ENCODE data around the gene HHIPL1. TPM values are rescaled to one million over a fixed set of nuclear protein-coding genes. Genes with fewer than 3 reads are reported as not detected.
"Not testable (repeated sequence)": the region's sequence is repeated elsewhere in the genome, so short reads cannot be mapped to it uniquely, and the experiment has no call there.

The HHIPL1 gene
- total RNA-seq, 1 donor from 2014 or later: 0.79 TPM

GRCh38 chr14:99660006-99660566 lies 15.2 kb downstream of the HHIPL1 start:
- DNase-seq (ENCODE audit: low read depth in 2 of 2): no peak

DNA sequence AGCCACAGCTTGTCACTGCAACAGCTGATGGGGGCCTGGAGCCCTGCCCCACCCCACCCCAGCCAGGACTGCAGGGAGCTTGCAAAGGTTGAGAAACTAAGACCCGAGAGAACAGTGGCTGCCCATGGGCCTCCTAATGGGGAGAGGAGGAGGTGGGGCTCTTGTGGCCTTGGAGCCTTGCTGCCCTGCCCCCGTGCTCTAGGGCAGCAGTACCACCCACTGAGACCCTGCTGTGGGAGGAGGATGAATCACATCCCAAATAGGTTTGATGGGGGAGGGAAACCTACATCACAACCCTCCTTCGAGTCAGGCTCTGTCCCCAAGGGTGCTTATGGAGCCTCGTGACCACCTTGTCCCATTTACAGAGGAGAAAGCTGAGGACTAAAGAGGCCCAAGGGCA lies 15.9 kb downstream of the HHIPL1 start:
- DNase-seq (ENCODE audit: low read depth in 2 of 2): no peak

- DNase-seq (ENCODE audit: low read depth in 2 of 2): not testable (repeated sequence)
Measured at GRCh38 chr14:99661206-99661605, 16.3 kb downstream of the HHIPL1 start.

DNA sequence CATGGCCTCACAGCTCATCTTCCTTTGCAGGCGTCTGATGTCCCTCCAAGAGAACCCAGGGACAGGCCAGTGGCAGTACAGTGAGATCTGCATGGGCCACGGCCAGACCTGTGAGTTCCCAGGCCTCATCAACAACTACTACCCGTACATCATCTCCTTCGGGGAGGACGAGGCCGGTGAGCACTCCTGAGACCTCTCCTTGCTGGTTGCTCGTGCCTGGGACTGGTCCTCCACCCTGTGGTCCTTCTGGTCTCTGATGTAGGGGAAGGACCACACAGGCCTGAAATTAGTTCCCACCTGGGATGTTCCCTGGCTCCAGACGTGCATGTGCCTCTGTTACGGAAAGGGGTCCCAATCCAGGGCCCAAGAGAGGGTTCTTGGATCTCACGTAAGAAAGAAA lies 17.9 kb downstream of the HHIPL1 start:
- DNase-seq (ENCODE audit: low read depth in 2 of 2): no peak

DNA sequence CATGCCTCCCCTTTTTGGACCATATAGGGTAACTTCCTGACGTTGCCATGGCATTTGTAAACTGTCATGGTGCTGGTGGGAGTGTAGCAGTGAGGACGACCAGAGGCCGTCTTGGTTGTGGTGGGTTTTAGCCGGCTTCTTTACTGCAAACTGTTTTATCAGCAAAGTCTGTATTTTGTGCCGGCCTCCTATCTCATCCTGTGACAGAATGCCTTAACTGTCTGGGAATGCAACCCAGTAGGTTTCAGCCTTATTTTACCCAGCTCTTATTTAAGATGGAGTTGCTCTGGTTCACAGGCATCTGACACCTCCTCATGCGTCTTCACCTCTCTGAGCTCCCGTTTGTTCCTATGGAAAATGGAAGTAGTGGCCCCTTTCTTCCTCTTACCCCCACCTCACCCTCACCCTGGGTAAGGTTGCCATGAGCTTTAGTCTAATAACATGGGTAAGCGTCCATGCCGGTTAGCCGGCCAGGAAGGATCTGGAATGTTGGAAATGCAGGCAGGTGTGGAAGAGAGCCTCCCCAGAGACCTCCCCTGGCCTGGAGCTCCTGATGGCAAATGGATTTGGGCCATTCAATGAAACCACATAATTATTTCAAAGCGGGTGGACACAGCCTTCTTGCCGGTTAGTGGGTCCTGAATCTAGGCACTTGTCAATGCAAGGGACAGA lies 18.6 kb downstream of the HHIPL1 start:
- no peak for DNase-seq (ENCODE audit: low read depth in 2 of 2)

- no peak for DNase-seq (ENCODE audit: low read depth in 2 of 2)
Measured at GRCh38 chr14:99664058-99664936, 19.4 kb downstream of the HHIPL1 start.

DNA sequence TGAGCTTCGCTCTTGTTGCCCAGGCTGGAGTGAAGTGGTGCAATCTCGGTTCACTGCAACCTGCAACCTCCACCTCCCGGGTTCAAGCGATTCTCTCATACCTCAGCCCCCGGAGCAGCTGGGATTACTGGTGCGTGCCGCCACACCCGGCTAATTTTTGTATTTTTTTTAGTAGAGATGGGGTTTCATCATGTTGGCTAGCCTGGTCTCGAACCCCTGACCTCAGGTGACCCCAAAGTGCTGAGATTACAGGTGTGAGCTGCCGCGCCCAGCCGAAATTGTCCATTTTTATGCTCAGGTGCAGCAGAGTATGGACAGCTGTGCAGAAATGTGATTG lies 20.0 kb downstream of the HHIPL1 start:
- DNase-seq (ENCODE audit: low read depth in 2 of 2): no peak

DNA sequence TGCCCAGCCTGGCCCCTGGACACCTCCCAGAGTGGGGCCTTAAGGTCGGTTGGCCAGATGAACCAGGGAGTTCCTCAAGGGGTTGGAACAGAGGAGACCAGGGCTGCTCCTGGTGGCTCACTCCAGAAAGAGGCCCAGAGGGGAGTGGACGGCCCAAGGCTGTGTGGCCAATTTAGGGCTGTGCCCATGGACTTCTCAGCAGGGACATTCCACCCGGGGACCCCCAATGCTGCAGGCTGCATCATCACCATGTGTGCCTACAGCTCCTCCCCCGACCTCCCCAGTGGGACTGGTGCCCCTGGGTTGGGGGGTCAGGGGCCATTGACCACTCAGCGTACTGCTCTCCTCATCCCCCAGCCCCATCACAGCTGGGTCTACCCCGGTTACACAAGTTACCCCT lies 21.6 kb downstream of the HHIPL1 start:
- DNase-seq (ENCODE audit: low read depth in 2 of 2): no peak

DNA sequence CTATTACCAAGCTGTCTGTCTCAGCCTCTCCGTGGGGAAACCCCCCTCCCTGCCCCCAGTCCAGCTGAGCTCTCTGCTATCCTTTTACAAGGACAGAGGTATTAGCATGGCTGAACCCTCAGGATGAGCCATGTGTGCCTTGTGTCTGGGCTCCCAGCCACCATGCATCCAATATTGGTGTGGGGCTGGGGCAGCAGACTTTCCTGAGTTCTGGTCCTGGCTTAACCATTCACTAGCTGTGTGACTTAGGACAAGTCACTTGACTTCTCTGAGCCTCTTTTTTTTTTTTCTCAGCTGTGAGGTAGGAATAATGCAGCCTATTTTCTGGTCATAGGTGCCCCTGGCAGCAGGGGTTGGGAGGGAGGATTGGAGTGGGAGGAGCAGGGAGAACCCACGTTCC lies 22.1 kb downstream of the HHIPL1 start:
- DNase-seq (ENCODE audit: low read depth in 2 of 2): no peak

DNA sequence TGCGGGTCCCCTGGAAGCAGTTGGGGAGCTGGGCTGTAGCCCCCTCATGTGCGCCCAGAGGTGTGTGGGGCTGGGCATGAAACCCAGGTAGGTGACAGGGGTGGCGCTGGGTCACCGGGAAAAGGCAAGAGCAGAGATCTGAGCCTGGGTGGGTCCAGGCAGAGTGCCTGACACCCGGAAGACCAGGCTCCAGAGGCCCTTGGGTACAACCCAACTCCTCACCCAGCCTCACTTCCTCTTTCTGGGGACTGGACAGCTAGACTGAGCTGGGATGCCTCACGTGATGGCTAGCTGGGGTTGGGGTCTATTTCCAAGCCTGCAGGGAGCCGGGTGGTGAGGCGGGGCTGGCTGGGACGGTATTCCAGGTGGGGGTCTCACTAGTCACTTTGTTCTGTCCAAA lies 22.9 kb downstream of the HHIPL1 start:
- DNase-seq (ENCODE audit: low read depth in 2 of 2): no peak

DNA sequence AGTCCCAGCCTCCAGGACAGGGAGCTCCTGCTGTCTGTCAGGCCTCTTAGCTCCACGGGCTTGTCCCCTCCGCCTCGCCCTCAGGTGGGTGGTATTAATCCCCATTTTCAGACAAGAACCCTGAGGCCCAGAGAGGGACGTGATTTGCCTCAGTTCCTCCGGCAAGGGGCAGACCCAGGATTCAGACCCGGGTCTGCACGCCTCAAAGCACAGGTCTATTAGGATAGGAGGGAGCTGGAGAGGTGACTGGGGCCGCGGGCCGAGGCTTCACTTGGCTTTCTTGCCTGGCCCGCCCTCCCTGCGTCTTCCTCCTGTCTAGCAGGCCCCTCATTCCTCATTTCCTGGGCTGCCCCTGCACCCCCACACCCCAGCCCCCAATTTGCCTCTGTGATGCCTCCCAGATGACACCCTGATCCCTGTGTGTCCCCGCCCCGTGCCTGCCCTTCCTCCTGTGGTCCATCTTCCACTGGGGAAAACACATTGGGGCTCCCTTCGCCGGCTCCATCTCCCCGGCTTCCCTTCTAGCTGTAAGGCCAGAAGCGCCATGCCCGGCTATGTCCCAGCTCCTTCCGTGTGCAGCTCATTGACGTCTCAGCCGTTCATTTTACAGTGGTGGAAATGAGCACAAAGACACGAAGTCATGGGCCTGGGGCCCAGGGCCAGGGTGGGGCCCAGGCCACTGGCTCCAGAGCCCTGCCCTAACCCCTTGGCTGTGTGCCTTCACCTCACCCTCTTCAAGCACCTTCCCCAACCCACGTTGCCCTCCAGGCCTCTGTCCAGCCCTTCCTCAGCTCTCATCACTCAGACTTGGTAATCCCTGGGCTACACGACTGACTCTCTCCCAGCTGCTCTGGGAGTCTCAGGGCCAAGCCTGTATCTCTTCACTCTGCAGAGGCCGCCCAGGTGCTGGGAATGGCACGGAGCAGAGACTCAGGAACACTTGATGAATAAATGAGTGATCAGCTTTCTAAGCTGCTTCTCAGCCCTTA lies 23.7 kb downstream of the HHIPL1 start:
- no peak for DNase-seq (ENCODE audit: low read depth in 2 of 2)

DNA sequence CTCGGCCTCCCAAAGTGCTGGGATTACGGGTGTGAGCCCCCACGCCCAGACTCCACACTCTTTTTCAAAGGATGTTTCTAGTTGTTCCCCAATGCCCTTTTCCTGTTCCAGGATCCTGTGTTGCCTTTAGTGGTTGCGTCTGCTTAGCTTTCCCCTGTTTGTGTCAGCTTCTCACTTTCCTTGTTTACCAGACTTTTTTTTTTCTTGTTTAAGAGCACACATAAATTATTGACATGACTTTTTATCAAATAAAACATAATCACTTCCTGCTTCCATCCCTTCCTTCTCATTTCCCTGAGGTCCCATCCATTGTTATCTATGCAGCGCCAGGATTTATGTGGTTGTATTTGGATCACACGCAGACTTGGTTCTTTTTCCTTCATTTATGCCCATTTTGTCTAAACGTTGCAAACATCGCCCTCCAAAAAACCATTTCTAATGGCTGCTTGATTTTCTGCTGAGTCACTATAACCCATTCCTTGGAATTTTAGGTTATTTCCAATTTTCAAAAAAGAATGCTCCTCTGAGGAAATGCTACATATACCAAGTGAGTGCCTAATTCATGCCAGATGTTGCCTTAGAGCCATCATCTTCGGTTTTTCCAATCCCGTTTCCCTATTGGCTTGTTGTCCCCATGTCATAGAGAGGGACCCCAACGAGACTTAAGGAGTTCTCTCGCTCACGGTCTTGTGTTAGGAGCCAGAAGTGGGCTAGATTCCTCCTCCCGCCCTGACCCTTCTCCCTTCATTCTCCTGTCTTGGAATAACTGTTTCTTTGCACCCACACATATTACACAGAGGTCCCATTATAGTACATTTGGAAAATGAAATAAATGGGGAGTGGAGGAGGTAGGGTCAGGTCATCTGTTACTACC lies 25.7 kb downstream of the HHIPL1 start:
- no peak for DNase-seq (ENCODE audit: low read depth in 2 of 2)

GRCh38 chr14:99671235-99672224 lies 26.6 kb downstream of the HHIPL1 start:
- DNase-seq (ENCODE audit: low read depth in 2 of 2): no peak

DNA sequence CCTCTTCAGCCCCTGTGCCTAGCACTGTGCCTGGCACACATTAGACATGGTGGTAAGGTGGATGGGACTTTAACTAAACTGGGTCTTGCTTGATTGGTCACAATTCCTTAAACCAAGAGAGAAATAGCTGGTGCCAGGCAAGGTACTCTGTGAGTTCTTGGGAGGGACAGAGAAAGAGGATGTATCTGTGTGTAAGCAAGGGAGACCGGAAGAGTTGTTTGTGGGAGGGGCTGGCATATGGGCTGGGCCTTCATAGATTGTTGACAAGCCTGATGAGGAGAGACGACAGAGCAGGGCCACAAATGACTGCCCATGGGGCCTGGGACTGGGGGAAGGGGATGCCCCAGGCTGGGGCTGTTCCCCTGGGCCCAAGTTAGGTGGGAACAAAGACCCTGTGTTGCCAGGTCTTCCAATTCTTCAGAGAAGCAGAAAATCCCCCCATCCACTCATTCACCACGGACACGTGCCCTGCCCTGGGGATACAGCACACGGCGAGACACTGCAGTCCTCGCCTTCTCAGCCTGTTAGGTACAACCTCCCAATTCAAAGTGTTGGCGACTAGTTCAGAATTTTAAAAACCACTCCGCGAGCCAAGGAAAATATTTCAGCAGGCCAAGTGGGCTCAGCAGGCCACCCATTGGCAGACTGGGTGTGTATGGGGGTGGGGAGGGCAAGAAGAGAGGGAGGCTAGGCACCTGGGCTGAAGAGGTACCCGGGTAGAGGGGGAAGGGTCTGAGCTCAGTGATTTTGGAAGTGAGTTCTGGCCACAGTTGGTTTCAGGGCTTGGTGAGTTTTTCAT lies 27.8 kb downstream of the HHIPL1 start:
- DNase-seq (ENCODE audit: low read depth in 2 of 2): no peak

DNA sequence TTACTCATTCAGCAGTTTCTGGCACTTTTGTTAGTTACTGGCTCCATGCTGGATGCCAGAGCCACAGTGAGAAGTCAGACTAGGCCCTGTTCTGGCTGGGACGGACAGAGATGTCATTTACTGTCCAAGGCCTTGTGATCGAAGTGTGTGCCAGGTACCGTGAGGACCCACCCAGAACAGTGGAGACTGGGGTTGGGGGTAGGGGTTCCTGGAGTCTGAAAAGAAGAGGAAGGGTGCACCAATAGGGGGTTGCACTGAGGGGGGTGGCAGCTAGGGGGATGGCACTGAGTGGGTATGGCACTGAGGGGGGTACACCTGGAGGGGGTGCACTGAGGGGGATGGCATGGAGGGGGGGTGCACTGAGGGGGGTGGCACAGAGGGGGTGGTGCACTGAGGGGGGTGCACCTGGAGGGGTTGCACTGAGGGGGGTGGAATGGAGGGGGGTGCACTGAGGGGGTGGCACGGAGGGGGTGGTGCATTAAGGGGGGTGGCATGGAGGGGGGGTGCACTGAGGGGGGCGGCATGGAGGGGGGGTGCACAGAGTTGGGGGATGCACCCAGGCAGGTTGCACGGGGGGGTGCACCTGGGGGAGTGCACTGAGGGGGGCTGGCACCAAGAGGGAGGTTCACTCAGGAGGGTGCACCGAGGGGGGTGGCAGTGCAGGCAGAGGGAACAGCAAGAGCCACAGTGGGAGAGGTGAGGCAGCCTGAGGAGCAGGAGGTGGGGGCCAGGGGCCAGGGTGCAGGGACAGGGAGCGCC lies 28.6 kb downstream of the HHIPL1 start:
- DNase-seq (ENCODE audit: low read depth in 2 of 2): no peak

DNA sequence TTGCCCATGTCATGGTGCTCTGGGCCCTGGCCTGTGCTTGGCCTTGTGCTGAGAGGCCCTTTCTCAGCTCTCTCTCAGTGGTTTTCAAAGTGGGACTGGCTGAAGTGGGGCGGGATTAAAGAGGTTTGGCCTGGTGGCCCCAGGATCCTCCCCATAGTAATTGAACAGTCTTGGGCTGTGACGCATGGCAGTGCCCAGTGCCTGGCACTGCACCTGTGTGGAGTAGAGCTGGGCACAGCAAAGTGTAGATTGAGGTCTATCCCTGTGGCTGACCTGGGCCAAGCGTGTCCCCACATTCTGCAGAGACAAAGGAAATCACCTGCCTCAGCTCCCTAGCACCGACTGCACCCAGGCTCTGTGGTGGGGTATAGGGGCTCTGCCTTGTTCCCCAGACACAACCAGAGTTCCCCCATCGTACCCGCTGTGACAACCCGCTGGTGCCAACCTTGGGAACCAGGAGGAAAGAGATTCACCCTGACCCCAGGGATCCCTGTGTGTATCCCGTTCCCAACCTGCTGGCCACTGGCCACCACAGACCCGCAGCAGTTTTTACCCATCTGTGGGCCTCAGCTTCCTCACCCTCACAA lies 29.2 kb downstream of the HHIPL1 start:
- DNase-seq (ENCODE audit: low read depth in 2 of 2): no peak

DNA sequence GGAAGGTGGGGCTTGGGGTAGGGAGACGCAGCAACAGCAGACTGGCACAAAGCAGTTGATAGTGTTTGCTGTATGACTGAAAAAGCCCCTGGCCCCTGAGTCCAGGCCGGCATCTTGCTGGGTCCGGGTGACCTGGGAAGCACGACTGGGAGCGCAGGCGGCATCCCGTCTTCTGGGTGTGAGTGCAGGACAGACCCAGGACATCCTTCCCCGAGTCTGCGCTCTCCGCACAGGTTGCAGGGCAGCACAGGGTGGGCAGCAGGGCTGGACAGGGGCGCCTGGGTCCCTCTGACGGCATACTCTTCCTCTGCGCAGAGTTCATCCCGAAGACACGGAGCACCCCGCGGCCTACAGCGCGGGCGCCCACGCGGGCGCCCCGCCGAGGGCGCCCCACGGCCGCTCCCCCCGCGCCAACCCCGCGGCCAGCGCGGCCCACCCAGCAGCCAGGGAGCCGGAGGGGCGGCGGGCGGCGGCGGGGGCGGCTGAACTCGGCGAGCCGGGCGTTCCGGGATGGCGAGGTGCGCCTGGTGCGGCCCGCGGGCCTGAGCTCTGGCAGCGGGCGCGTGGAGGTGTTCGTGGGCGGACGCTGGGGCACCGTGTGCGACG lies 29.9 kb downstream of the HHIPL1 start:
- DNase-seq (ENCODE audit: low read depth in 2 of 2): no peak
